ENCODE results near the gene DPEP3.
"Not testable (repeated sequence)": the region's sequence is repeated elsewhere in the genome, so short reads cannot be mapped to it uniquely, and the experiment has no call there.

Gene DPEP3

DNA sequence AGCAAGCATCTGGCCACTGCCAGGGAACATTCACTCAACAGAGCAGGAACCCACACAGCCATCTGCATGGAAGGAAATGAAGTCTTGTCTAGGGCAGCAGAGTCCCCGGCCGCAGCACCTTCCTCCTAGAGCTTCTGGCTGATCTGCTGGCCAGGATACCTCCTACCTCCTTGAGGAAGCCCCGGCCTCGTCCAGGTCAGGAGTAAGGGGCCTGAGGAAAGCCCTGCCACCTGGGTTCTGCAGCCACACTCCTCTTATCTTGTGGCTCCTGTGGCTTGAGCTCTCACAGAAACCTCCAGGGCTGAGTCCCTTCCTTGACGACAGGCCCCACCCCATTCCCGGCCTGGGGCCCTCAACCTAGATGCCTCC lies 13.7 kb upstream of the DPEP3 start:
- not testable (repeated sequence) for DNase-seq (ENCODE audit: low read depth)

DNA sequence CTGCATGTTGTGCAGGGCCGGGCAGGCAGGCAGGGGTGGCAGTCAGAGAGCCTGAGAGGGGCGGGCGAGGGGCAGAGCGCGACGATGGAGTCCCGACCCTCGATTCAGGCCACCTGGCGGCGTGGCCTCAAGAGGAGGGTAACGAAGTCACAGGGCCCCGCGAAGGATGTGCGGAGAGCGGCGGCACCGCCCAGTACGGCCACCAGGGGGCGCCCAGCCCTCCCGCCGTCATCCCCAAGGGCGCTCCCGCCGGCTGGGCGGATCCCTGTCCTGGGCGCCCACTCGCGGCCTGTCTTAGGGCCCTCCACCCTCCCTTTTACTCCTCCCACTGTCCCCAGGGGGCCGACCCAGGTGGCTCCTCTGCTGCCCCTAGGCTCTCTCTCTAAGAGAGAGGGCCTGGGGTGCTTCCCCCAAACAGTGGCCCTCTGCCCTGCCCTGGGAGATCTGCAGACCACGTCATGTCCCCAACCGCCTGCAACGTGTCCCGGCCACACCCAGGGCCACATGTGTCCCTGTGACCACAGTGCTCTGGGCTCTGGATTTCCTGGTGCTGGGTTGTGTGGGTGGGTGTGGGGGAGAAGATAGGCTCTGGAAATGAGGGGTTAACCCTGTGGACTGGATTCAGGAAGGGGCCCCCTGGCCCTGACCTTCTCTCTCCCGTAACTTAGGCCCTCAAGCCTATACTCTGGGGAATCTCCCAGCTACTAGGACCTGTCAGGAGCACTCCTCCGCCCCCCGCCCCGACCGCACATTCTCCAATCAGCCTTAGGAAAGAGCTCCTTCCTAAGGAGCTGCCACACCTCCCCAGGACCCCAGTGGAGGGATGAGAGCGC lies 13.1 kb upstream of the DPEP3 start:
- DNase-seq (ENCODE audit: low read depth): peak; percentile 21

DNA sequence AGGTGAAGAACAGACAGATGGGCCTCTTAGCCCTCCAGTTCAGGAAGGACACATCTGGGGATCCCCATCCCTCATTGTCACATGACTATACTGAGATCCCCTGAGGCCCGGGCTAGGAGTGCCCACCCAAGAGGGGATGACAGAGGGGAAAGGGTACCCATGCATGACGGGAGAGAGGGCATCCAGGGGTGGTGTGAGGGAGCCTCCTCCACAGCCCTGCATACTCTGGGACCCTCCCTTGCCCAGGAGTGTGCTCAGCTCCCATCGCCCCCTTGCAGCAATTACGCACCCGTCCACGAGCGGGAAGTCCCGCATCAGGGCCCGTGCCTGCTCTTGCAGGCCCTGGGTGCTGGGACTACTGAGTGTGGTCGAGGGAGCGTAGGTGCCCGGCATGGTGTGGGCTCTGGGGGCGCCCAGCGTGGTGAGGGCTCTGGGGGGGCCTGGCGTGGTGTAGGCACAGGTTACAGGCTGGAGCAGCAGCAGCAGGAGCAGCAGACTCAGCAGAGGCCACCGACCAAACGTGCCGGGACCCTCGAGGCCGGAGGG lies 12.4 kb upstream of the DPEP3 start:
- no peak for DNase-seq (ENCODE audit: low read depth)

DNA sequence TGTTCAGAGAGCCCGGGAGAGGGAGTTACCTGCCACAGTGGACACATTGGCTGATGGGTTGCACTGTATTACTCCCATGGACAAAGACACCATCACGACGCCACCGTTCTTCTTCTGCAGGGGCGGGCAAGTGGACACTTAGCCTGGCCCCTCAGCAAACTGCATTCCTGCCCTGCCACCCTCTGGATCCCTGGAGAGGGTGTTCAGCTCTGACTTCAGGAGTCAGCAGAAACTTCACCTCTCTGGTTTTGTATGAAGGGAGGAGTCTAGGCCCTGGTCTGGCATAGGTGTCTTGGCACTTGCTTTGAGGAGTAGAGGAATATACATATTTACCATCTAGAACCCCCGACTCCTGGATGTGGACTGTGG lies 9.7 kb upstream of the DPEP3 start:
- no peak for DNase-seq (ENCODE audit: low read depth)

DNA sequence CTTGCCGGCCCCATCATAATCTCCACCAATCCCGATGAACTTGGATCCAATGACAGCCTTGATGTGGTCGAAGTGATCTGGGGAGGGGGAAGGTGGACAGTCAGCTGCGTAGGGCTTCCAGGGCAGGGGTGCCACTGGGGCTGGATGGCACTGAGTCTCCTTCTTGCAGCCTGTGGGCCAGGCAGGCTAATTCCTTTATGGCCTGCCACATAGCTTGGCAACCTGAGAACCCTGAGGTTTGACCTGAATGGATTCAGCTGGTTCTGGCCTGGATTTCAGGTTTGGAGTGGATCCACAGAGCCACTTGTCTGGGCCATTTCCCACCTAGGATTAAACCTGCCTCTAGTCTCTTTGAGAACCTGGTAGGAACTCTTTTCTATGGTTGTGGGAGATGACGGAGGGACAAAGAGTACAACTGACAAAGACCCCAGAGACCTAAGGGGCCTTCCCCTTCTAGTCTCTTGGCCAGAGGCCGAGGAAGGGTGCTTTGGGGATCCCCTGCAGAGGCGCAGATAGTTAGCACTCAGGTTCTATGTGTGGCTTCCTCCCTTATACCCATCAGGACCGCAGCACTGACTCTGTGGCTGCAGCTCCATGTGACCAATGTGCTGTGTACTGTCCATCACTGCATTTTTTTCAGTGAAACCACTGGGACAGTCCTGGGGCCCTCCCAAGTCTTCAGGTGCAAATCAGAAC lies 9.2 kb upstream of the DPEP3 start:
- no peak for DNase-seq (ENCODE audit: low read depth)

DNA sequence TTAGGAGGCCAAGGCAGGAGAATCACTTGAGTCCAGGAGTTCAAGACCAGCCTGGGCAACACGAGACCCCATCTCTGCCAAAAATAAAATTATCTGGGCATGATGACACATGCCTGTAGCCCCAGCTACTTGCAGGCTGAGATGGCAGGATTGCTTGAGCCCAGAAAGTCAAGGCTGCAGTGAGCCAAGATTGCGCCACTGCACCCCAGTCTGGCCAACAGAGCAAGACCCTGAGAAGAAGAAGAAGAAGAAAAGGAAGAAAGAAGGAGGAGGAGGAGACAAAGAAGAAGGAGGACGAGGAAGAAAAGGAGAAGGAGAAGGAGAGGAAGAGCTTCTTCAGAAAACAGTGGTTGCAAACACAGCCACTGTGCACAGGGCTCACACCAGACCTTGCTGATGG lies 8.4 kb upstream of the DPEP3 start:
- DNase-seq (ENCODE audit: low read depth): no peak

DNA sequence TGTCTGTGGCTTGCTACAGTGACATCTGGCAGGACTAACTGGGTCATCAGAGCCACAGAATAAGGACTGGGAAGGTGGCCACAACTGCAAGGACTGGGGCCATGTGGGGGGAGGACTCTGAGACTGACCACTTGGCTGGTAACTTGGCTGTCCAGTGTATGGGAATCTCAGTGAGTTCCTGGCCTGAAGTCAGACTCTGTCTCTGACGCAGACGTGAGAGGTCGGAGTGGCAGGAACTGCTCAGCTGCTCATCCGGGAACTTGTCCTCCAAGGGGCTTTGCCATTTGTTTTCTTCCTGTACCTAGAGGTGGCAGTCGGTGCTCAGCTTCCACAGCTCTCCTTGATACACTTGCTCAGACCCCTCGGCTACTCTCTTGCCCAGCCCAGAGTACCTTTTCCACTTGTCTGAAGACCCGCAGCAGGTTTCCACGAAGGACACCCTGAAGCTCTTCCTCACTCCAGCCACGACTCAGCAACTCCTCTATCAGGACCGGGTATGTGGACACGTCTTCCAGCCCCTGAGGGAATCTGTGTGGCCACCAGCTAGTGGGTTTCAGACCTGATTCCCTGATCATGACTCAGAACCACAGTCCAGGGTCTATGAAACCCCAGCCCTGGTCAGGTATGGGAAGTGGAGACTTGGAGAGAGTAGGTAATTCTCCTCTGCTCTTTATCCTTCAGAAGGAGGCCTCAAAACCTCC lies 7.3 kb upstream of the DPEP3 start:
- no peak for DNase-seq (ENCODE audit: low read depth)

DNA sequence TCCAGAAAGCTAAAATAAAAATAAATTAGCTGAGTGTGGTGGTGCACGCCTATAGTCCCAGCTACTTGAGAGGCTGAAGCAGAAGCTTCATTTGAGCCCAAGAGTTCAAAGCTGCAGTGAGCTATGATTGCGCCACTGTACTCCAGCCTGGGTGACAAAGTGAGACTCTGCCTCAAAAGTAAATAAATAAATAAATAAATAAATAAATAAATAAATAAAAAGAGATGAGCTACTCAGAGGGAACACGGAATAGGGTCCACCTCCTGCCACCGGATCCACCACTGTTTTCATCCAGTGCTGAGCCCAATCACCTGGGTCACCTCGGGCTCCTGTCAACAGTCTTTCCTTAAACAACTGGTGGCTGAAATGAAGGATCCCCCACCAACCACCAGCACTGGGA lies 6.7 kb upstream of the DPEP3 start:
- DNase-seq (ENCODE audit: low read depth): no peak

DNA sequence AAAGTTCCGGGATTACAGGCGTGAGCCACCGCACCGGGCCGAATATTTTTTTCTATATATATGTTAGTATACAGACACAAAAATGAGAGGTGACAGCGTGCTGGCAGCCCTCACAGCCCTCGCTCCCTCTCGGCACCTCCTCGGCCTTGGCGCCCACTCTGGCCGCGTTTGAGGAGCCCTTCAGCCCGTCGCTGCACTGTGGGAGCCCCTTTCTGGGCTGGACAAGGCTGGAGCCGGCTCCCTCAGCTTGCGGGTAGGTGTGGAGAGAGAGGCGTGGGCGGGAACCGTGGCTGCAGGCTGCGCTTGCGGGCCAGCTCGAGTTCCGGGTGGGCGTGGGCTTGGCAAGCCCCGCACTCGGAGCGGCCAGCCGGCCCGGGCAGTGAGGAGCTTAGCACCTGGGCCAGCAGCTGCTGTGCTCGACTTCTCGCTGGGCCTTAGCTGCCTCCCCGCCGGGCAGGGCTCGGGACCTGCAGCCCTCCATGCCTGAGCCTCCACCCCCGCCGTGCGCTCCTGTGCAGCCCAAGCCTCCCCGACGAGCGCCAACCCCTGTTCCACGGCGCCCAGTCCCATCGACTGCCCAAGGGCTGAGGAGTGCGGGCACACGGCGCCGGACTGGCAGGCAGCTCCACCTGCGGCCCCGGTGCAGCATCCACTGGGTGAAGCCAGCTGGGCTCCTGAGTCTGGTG lies 1.9 kb upstream of the DPEP3 start:
- DNase-seq (ENCODE audit: low read depth): no peak

DNA sequence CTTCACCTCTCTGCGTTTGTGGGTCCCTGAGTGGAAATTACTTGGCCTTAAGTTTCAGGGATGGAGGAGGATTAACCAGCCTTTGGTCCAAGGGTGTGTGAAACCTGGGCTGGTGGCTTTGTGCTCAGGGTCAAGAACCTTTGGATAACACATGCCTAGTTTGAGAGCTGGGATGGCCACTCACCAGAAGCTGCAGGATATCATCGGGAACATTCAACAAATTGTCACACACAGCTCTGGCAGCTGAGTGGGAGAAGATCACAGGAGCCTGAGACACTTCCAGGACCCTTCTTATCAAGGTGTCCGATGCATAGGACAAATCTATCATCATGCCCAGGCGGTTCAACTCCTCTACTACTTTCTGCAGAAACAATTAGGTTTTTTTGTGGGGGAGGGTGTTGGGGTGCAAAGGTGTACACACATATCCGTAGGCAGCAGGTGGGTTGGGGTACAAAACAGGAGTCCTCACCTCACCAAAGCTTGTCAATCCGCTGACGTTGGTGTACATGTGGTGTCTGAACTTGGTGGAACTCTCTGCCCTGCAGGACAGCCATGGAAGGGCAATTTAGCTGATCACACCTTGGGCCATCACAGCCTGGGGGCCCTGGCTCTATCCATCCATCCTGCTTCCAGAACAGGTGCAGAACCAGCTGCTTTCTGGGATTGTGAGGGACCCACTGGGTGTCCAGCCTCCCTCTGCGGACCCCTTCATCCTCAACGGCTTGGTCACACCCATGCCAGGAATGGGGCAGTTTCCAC lies 2.7 kb downstream of the DPEP3 start:
- no peak for DNase-seq (ENCODE audit: low read depth)

DNA sequence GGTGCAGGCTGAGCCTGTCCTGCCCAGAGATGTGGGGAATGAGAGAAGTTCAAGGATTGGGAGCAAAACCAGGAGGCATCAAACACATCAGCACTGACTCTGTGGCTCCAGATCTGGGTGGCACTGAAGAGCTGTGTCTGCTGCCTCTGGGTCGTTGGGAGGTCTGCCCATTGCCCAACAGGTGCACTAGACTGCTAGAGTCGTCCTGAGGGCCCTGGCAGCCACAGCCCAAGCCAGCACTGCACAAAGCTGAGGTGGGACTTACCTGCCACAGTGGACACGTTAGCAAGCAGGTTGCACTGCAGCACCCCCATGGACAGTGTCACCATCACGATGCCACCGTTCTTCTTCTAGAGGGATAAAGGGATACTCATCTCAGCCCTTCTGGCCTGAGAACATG lies 3.3 kb downstream of the DPEP3 start:
- DNase-seq (ENCODE audit: low read depth): no peak

DNA sequence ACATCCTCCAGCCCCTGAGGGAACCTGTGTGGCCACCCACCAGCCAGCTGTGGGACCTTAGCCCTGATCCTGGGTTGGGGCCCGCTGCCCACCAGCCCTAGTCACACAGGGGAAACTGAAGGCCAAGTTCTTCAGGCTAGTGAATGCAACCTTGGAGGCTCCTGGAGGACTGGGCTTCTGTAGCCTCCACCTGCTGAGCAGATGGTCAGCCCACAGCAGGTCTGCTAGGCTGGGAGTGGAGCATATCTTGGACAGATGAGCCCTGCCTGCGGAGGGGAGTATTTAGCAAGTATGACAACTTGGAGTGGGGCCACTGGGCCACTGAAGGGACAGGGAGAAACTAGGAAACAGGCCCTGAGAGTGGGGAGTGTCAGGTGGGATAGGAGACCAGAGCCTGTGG lies 4.1 kb downstream of the DPEP3 start:
- DNase-seq (ENCODE audit: low read depth): no peak

DNA sequence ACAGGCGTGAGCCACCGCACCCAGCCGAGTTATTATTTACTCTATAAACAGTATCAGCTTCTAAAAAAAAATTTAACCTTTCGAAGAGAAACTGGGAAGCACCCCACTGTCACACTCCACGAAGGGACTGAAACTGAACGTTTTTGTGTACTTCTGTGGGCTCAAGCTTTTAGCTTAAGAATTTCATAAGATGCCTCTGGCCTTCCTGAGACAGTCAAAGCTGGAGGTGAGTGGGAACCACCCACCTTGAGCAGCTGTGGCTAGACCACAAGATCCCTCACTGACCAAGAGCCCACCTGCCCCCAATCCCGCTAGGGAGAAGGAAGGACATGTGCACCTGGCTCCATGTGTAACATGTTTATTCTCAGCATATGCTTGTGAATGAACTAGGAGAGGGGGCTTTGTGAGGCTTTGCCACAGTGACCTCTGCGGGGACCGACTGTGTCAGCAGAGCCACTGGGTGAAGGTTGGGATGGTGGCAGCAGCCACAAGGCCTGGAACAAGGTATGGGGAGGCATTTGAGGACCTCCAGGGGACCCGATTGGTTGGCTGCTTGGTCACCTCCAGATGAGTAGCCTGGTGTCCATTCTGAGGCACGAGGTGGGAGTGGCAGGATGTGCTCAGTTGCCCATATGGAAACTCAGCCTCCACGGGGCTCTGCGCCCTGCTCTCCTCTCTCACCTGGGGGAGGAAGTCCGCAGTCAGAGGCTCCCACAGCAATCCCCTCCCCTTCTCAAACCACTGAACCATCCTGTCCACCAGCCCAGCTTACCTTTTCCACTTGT lies 4.8 kb downstream of the DPEP3 start:
- no peak for DNase-seq (ENCODE audit: low read depth)

DNA sequence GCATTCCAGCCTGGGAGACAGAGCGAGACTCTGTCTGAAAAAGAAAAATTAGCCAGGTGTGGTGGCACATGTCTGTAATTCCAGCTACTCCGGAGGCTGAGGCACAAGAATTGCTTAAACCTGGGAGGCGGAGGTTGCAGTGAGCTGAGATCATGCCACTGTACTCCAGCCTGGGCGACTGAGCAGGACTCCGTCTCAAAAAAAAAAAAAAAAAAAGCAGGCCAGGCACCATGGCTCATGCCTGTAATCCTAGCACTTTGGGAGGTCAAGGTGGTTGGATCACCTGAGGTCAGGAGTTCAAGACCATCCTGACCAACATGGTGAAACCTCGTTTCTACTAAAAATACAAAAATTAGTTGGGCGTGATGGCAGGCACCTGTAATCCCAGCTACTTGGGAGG lies 8.0 kb downstream of the DPEP3 start:
- DNase-seq (ENCODE audit: low read depth): not testable (repeated sequence)

DNA sequence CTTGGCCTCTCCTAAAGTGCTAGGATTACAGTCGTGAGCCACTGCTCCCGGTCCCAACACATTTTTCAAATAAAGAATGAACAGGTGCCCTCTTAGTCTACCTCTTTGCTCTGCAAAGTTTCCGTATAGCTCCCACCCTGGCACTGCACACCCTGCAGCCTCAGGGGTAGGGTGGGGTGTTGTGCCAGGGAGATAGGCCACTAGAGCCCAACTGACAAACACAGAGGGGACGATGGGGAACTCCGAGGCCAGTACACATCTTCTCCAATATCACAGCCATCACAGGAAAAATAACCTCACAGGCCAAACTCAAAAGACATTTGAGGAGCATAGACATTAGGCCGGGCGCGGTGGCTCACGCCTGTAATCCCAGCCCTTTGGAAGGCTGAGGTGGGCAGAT lies 9.2 kb downstream of the DPEP3 start:
- DNase-seq (ENCODE audit: low read depth): no peak

DNA sequence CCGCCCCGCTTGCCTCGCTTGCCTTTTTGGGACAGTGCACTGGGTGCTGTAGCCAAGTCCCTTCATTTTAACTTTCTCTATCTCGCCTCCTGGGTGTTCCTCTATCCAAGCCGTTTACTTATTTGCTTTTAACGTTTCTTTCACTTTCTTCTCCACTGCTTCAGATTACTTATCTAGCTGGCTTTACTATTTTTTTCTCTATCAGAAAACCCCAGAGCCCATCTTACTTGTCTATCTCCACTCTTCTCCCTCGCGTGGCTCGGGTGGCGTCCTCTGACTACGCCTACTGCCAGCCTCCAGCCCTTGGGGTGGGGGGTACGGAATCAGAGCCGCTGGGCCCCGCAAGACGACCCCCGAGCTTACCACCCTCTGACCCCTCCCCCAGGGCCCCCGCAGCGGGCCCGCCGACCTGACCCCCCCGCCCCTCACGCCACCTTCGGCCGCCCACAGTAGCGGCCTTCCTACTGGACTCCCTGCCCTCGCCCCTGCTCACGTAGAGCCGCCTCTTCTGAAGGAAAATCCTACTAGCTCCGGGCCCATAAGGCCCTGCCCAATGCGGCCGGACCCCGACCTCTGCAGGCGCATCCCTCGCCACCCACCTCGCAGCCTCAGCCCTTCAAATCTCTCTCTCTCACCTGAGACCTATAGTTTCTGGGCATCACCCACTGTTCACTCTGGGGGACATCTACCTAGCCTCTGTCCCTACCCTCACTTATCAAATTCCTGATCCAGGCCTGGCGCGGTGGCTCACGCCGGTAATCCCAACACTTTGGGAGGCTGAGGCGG lies 10.9 kb downstream of the DPEP3 start:
- DNase-seq (ENCODE audit: low read depth): no peak

DNA sequence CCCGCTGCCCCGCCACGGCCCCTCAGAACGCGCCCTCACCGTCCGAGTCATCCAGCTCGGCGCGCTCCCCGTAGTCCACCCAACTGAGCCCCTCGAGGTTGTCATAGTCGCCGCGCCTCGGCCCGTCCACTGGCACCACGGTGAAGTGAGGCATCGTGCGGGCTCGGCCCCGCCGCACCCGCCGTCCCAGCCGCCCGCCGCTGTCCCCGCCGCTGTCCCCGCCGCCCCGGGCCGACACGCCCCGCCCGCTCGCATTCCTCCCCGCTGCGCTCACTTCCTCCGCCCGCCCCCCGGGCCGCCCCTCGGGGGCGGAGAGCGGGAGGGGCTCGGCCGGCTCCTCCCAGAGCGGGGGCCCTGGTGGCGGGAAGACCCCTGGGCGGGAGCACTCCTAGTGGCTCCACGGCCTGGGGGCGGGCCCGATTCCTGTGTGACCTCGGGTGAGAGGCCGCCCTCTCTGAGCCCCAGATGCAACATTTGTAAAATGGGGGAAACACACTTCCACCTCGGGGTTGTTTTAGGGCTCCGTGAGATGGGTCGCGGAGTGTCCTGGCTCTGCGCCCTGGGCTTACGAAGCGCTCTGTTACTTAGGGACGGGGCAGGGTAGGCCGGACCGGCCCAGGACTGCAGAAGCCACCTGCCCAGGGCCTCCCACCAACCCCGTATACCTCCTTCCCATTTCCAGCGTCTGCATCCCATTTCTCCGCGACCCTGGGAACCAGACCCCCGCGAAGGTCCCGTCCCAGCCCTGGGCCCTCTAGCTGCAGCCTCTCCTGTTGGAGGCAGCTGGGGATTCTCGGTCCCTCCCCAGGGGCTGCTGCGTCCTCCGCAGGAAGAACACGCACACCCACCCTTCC lies 11.7 kb downstream of the DPEP3 start, which contains the start of gene SLC12A4:
Gene SLC12A4, minus strand, starts transcription at position 238 of the 854 bp plus-strand sequence. Its CDS starts 84 bp downstream, at position 154.
- DNase-seq (ENCODE audit: low read depth): peak; percentile 63

DNA sequence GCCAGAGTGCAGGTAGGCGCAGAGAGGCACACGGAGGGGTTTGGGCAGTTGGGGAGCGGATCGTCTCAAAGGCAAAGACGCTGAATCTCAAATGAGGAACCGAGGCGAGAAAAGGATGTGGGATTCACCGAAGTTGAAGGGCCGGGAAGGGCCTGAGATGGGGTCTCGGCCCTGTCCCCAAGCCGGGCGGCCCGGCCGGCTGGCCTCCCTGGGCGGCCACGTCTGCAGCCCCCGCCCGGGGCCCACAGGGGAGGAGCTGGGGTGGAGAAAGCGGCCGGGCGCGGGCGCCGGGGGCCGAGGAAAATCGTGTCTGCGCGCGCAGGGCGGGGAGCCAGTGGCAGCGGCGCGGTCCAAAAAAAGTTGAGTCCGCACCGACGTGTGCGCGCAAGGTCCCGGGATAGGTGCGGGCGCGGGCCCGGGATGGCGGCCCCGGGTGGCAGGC lies 12.3 kb downstream of the DPEP3 start:
- no peak for DNase-seq (ENCODE audit: low read depth)

All from amniotic epithelial cell (primary cell).